ENCODE data around the gene SOX10.

DNA sequence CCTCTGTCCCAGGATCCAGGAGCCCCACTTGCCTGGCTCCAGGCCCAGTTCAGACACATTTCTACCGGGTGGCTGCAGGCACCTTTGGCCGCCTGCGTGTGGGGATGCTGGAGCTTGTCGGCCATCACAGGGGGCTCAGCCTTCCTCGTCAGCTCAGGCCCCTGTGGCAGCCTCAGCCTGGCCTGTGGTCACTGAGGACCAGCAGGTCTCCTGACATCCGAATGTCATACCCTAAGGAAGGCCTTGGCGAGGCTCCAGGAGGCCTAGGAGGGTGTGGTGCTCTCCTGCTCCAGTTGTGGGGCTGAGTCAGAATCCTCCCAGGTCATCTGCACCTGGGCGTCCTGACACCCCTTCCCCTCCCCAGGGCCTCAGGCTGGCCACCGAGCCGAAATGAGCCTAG is 14.9 kb upstream of the SOX10 start:
- TF ChIP-seq CTCF (IDR thresholded peaks at IDR 0.05) (no peak), POLR2A (IDR thresholded peaks at IDR 0.05) (no peak)
